Activated CD8-positive, alpha-beta memory T cell treated with anti-CD3 and anti-CD28 coated beads, Interleukin-2, amount 50 U/mL, for 24 hours (primary cell): ENCODE data around the gene EML1.
"Not testable (repeated sequence)": the region's sequence is repeated elsewhere in the genome, so short reads cannot be mapped to it uniquely, and the experiment has no call there.

Source experiments
- DNase-seq: peaks from one replicate; pipeline ENCODE4 v3.0.0-alpha.2; 2020; ENCODE audit errors: extremely low read depth

EML1 gene

DNA sequence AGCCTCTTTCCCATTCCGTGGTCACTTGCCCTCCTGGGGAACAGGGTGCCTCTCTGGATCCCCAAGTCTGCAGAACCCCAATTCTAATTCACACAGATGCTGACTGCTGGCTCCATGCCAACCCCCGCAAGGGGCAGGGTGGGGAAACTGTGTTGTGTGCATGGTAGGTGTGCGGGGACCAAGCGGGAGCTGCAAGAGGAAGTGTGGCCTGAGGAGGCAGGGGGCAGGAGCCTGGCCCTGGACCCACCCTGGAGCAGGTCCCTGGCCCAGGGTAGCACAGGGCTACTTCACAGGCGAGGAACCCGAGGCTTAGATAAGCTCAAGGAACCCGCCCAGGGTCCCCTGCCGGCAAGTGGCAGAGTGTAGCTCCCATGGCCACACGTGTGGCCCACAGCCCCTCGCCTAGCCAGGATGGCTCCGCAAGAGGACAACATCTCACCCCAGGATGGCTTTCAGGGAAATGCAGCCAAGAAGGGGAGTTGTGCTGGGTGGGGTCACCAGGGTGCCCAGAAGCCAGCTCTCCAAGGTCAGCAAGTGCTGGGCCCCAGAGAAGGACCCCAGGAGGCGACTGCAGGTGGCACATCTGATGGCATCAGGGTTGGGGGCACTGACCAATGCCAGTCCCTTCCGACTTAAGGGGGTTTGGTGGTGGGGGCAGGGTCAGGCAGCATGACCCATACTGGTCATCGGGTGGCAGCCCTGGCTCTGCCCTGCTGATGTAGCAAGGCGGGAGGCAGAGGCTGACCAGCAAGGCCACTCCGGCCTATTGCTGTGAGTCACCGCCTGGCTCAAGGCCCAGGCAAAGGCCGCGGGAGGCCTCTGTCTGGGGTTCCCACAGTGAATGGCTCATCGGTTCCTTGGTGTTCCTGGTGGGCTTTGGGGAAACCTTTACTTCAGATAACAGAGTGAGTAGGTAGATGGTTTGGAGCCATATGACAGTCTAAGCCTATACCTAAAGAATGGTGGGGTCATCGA is 37.3 kb upstream of the EML1 start:
- no peak for DNase-seq

DNA sequence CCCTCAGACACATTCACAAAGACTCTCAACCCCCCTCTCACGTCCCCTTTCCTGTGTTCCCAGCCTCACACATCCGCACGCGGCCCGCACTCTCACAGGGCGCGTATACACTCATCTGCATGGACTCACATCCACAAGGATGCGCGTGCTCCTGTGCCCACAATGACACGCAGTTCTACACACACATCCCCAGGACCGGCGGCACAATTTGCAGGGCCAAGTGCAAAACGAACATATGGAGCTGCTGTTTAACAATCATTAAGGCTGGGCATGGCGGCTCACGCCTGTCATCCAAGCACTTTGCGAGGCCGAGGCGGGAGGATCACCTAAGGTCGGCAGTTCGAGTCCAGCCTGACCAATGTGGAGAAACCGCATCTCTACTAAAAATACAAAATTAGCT is 36.4 kb upstream of the EML1 start:
- no peak for DNase-seq

DNA sequence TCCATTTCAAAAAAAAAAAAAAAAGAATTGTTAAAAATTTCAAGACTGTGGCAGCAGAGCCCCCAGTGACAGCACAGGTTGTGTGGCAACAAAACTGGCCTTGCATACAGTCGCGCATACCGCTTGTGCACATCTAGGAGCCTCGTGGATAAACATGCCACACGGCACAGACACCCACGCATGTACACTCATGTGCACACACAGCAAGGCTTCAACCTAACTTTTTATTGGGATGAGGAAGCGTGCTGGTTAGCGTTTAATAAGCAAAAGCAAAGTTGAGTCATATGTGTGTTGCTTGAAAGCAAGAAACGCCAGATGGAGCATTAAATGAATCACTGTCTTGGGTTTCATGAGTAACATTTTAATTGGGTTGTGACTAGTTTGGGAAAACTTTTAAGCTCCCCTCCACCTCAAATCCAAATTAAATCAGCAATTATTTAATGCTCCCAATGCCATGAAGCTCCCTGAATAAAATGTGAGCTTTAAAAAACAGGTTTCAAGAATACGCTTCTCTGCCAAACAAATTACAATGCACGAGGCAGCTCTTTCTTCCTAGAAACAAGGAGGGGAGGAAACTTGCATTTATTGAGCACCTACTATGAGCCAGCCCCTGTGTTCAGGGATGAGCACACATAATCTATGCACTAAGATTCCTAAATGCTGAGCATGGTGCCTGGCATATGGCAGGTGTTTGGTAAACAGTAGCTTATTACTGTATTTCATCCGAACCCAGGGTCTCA is 35.7 kb upstream of the EML1 start:
- DNase-seq: no peak

DNA sequence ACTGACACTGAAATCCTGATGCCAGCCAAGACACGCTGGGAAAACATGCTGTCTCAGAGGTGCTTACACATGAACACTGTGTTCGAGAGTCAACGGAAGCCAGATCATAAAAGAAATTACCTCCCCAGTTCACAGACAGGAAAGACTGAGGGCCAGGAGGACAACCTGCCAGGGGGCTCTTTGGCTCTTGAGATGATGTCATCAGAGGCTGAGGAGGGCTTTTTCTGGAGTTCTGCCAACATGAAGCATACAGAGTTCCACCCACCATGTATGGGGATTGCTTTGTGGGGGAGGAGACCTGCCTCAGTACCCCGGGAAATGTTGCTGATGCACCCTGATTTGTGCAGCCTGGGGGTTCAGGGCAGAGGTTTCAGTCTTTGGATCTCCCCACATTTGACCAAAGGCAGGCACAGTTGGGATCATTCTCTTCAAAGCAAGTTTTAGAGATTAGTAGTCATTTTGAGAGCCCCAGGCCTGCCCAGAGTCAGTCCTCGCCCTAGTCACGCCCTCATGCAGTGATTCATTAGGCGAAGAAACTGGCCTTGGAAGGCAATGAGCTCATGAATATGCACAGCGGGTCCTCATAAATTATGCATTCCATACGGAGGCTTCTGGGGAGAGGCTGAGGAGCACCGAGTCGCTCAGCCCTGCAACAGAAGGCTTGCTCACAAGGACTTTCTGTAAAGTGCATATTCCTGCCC is 34.9 kb upstream of the EML1 start:
- no peak for DNase-seq

DNA sequence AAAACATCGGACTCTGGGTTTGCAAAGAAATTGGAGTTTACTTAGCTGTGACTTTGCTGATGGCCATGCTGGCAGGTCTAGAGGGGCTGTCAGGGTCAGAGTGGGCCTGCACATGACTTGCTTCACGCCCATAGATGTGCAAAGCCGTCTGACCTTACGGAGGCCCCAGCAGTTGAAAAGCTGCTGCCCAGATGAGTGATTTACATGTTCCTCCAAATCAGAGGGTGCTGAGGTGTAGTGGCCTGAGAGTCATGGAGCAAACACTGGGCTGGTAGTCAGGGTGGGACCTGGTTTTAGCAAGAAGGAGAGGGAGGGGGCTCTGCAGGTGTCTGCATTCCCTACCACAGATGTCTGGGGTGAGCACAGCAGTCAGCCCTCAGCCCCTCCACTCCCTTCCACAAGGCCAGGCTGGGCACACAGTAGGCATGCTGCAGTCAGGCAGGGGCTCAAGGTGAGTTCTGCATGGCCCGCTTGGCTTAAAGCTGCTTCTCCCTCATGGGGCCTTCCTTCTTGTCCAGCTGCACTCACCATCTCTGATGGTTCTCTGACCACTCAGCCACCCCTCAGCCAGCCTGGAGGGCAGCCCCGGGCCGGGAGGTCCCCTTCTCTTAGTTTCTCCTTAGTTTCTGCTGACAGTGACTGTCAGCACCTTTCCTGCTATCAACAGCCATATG is 34.2 kb upstream of the EML1 start:
- DNase-seq: no peak

DNA sequence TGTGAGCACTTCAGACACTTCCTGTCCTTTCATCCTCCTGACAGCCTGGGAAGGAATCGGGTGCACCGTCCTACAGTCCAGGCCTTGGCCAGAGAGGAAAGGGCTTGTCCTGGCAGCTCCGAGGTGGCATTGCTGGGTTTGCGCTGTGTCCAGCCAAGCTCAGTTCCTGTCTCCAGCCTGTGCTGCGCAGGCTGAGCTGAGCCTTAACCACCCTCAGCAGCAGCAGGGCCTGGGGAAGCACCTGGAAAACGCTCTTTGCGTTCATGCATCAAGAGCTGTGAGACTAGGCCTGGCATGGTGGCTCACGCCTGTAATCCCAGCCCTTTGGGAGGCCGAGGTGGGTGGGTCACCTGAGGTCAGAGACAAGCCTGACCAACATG is 33.7 kb upstream of the EML1 start:
- no peak for DNase-seq

DNA sequence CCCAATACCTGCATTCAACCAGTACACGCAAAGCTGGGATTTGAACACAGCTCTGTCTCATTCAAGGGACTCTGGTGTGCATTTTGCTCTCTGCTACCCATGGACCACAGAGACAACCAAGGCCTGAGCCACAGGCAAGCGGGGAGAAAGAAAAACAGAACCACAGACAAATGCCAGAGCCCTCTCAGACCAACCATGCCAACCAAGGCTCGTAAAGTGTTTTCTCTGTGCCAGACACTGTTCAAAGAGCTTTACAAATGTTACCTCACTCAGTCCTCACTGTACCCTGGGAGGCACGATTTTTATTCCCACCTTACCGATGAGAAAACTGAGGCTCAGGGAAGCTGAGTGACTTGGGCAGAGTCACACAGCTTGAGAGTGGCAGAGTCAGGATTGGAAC is 32.4 kb upstream of the EML1 start:
- DNase-seq: no peak

DNA sequence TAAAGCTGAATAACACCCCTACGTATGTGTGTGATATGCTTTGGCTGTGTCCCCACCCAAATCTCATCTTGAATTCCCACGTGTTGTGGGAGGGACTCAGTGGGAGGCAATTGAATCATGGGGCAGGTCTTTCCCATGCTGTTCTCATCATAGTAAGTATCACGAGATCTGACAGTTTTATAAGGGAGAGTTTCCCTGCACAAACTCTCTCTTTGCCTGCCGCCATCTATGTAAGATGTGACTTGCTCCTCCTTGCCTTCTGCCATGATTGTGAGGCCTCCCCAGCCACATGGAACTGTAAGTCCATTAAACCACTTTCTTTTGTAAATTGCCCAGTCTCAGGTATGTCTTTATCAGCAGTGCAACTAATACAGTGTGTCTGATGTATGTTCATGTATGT is 30.3 kb upstream of the EML1 start:
- not testable (repeated sequence) for DNase-seq

DNA sequence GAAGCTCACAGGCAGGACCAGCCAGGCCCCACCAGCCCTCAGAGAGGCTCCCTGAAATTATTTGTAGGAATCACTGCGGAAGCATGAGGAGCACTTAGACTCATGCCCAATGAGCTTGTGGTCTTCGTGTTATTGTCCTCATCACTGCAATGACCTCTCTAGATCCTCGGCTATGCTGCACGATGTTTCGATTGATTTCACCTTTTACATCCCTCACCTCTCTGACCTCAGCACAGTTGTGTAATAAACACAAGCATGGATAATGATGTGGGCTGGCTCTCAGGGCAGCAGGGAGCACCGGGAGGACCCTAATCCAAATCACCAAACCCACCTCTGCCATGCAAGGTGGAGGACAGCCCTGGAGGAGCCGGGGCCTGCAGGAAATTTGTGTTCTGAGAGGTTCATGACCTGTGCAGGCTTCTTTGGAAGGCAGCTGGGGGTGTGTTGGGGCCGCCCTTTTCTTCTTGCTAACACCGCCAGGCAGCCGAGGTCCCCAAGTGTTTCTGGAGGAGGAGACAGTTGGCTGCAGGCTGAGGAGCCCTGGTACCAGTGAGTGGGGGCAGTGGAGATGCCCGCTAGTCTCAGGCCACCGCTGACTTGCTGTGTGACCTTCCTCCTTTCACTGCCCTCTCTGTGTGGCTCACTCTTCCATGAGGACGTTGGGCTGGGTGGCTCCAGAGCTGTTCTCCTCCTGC is 29.5 kb upstream of the EML1 start:
- DNase-seq: no peak

DNA sequence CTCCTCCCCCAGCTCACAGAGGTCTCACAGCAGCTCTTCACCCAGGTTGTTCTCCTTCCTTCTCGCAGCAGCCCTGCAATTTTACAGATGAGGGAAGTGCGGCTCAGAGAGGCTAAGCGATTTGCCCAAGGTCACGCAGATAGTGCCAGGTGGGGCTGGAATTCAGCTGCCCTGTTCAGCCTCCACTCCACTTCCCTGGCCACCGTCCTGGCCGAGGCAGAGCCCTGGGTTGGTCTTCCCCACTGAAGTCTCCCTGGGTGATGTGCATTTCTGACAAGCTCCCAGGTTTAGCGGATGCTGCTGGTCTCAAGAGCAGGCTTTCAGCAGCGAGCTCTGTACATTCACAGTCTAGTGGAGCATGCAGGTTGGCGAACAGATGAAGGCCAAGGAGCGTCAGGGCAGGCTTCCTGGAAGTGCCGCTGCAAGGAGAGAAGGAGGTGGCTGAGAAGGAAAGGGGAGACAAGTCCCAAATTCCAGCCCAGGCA is 28.9 kb upstream of the EML1 start:
- DNase-seq: no peak

DNA sequence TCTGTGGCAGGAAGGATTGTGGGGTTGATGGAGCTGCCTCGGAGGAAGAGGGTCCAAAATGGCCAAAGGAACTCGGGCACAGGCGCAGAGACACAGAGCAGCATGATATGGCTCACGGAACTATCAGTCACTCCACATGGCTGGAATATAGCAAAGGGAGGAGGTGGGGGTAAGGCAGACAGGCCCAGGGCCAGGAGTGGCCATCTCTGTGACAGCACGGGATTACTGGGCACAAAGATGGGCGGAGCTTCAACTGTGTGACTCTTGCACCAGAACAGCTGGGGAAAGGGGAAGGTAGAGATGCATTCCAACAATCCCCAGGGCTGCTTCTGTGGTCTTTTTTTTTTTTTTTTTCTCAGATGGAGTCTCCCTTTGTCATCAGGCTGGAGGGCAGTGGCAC is 24.8 kb upstream of the EML1 start:
- DNase-seq: no peak

DNA sequence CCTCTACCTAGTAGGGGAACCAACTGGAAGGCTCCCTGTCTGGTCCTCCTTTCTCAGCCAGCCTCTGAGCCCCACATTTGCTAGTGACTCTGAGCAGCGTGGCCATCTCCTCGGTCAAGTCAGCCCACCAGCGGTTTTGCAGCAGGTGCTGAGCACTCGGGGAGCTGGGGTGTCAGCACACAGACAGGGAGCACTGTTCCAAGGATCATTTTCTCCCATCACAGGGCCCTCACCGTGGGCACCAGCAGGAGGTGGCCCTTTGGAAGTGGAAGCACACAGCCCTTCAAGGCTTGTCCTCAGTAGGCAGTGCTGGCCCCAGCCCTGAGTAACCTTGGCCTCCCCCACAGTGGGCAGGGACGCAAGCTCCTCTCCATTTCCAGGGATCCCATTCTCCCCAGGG is 24.1 kb upstream of the EML1 start:
- DNase-seq: no peak

DNA sequence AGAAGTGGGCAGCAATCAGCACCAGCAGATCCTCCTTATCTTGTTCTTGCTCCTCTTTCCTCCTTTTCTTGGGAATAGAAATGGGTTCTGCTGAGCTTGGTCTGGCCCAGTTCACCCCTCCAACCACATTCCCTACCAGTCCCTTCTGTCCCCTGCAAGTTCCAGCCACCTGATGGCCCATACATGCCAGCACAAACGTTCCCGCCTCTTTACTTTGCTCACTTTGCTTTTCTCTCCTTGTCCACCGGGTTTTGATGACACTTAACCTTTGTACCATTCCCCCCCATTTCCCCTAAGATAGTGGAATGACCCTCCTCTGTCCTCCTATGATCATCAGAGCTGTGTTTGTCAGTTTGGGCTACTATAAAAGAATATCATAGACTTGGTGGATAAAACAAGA is 23.4 kb upstream of the EML1 start:
- DNase-seq: no peak

DNA sequence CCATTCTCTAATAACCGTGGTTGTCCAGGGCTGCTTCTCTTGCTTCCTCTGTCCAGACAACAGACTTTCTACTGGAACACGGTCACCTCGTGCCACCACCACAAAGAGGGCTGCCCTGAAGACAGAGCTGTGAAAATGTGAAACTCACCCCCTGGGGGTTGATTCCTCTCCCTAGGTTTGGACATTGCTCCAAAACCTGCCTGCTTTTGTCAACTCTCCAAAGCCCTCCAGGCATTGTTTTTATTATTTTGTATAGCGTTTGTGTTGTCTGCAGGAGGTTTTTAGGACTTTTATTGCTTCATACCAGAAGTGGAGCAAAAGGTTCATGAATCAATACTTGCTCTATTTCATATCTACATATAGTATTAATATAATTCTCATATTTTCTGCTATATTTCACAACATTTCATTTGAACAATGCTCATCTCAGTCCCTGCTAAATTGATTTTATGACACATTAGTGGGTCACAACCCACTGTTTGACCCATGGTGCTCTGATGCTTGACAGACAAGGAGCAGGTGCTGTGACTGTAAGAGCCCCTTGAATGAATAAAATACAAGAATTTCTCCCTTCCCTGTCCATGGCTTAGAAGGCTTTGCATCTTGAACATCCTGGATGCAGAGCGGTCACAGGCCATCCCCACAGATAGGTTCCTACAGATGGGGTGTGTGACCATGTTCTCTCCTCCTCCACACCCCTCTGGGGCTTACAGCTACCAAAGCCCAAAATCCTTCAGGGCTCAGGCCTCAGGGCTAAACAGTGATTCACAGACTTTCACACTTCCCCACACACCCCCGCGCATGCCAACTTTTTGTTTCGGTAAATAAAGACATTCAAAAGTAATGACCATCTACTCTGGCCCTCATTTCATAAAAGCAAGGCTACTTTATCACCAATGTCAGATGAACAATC is 20.6 kb upstream of the EML1 start:
- DNase-seq: no peak

DNA sequence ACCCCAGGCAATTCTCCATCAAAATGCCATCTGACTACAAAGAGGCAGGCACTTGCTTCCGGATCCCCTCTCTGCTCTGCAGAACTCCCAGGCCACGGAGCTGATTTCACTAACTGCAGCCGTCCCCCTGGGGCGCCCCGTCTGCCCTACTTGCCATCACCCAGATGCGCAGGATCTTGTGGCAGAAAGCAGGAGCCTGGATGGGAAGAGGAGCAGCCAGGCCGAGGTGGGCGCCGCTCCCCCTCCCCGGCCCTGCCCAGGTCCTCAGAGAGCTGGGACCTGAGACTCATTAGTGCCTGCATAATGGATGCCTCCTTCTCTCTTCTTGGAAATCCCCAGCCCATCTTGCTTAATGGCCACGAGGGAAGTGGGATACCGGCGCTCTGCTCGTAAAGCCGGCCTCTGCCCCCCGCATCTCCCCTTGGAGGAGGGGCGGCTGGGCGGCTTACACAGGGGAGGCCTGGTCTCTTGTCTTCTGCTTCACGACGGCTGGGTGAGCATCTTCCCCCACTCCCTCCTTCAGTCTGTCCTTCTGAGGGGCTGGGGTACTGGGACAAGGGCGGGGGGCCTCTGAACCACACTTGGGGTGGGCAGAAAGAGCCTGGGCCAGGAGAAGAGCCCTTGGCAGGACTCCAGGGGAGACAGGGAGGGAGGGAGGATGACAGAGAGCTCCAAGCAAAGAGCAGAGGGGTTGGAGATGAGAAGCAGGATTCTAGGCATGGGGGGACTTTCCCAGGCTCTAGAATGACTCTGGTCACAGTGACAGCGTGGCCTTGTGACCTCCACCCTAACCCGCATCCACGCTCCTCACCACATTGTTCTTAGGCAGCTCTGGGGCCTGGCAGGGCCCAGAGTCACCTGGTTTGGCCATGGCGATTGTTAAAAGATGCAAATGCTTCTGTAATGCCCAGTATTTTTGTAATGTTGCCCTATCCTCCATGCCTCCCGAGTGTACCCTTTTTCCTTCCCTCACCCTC is 19.4 kb upstream of the EML1 start:
- DNase-seq: no peak

DNA sequence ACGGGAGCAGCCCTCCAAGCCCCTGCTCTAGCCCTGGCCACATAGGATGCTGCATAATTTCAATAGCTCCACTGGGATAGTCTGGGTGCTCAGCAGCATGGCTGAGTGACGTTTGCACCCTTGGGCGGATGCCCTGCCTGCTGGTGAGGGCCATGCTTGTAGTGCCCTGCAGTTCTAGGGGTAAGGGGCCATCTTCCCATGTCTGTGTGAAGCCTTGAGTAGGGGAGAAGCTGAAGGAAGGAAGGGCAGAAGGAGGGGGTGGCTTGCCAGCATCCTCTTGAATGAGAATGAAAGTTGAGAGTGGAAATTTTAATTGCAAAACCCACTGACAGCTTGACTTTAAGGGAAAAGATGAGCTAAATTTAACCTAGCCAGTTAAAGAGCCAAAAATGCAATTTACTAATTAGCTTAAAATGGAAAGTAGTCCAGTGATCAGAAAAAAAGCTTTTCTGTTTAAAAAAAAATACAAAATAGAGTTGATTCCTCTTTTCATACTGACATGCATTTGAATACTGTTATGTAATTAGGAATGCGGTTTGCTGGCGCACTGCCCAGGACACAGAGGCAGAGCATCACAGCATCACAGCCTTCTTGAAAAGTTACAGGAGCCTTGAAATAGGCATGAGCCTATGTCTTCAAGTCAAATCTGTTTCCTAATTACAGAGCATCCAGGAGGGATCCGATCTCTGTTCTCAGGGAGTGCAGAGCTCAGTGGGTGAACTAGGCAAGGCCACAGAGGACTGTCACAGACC is 18.5 kb upstream of the EML1 start:
- no peak for DNase-seq

DNA sequence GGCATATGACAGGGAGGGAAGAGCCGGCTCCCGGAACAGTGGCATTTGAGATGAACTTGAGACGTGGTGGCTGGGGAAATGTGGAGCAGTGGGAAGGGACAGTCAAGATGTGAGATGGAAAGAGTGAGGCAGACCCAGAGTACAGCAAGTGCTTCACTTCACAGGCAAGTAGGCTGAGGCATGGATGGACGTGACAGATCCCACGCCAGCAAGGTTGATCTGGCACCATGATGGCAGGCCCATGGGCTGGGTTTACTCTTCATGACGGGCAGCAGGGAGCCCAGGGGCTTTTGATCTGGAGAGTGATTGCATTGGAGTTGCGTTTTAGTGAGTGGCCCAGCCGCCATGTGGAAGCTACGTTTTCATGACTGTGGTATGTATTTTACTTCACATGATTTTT is 17.9 kb upstream of the EML1 start:
- no peak for DNase-seq

DNA sequence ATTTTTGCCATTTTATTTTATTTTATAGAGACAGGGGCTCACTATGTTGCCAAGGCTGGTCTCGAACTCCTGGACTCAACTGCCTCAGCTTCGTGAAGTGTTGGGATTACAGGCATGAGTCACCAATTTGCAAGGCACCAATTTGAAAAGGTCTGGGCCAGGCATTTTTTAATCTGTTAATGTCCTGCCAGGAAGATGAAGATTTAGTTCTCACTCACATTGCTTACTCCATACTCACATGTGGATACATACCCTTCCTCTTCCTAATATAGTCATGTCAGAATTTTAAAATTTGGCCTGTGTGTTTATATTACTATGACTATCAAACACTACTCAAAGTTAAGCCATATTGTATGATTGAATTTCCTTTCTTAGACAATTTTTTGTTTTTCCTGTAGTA is 15.3 kb upstream of the EML1 start:
- no peak for DNase-seq
